Mucosa of rectum (tissue), 2 donors: ENCODE measurements around the gene PPM1M.
"Not testable (repeated sequence)": the region's sequence is repeated elsewhere in the genome, so short reads cannot be mapped to it uniquely, and the experiment has no call there.

ENCODE experiments used
- H3K27ac ChIP-seq, 2 donors: one replicate each; pipeline ENCODE4 v1.7.0; 2013; ENCODE audit warnings: inconsistent platforms in 2 of 2, low read depth in 2 of 2, low read length in 2 of 2
- H3K27me3 ChIP-seq, 2 donors: one replicate each; pipeline ENCODE4 v1.7.0; 2013; ENCODE audit warnings: low read length in 2 of 2; ENCODE audit not compliant: control insufficient read depth in 2 of 2, insufficient read depth in 2 of 2
- H3K36me3 ChIP-seq, 2 donors: one replicate each; pipeline ENCODE4 v1.7.0; 2013; ENCODE audit warnings: low read length in 2 of 2; ENCODE audit not compliant: control insufficient read depth in 2 of 2, insufficient read depth in 2 of 2
- H3K4me1 ChIP-seq, 2 donors: one replicate each; pipeline ENCODE4 v1.7.0; 2013; ENCODE audit warnings: low read length in 2 of 2, mild to moderate bottlenecking in 1 of 2; ENCODE audit not compliant: control insufficient read depth in 2 of 2, insufficient read depth in 2 of 2
- H3K4me3 ChIP-seq, 2 donors: one replicate each; pipeline ENCODE4 v1.7.0; 2013; ENCODE audit warnings: low read length in 2 of 2
- H3K9ac ChIP-seq, 2 donors: one replicate each; pipeline ENCODE4 v1.7.0; 2013; ENCODE audit warnings: low read length in 2 of 2, low read depth in 1 of 2, mild to moderate bottlenecking in 1 of 2
- H3K9me3 ChIP-seq, 2 donors: one replicate each; pipeline ENCODE4 v1.7.0; 2013; ENCODE audit warnings: low read length in 2 of 2; ENCODE audit not compliant: control insufficient read depth in 2 of 2
- donor health status: healthy.
- donor health status: Normal muscosa, but diverticular disease.

The PPM1M gene

DNA sequence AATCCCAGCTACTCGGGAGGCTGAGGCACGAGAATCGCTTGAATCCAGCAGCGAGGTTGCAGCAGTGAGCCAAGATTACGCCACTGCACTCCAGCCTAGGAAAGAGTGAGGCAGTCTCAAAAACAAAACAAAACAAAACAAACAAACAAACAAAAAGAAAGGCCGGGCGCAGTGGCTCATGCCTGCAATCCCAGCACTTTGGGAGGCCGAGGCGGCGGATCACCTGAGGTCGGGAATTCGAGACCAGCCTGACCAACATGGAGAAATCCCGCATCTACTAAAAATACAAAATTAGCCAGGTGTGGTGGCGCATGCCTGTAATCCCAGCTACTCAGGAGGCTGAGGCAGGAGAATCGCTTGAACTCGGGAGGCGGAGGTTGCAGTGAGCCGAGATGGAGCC is 29.2 kb downstream of the PPM1M start:
- H3K9ac ChIP-seq, H3K9me3 ChIP-seq, H3K4me3 ChIP-seq, H3K27me3 ChIP-seq, H3K27ac ChIP-seq: not testable (repeated sequence)
- Histone ChIP-seq H3K4me1 (peaks cover 20 to 22% of the 10 kb centered on the region in 2 donors), H3K36me3 (peaks cover 3 to 15% of the 10 kb centered on the region in 2 donors)

DNA sequence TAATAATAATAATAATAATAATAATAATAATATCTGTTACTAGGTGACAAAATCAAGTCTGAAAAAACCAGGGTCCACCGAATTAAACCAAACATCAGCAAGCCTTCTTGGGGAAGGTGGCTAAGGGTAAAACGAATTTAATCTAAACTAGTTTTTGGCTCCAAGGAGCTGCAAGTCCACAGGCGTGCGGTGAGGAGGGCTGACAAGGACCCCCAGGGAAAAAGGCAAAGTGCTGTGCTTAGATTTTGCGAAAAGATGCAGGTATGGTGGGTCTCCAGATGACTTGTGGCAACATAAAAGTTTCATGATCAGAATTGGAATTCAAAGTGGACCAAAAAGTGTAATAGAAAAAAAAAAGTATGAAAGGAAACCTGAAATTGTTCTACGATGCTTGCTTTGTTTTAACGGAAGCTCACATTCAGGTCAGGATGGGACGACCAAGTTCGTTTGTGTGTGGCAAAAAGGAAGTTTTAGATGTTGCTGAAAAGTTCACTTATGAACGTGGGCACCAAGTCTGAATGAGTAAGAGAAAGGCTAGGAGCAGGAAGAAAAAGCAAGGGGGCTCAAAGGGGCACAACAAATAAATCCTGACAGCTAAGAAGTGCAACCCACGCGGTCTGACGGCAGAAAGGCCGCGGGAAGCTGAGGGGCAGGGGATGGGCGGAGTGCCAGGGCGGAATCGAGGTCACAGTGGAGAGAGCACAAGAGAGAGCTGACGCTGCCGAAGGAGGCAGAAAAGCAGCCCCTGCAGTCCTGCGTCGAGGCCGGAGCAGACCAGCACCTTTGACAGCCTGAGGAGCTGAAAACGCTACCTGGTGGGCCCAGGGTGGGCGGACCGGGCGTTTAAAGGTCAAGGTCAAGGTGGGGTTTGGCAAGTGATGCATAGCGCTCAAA is 31.8 kb downstream of the PPM1M start:
- peaks cover 3 to 14% of the 10 kb centered on the region in 2 donors for H3K36me3 ChIP-seq
- H3K4me1 ChIP-seq: peaks cover 14 to 27% of the 10 kb centered on the region in 2 donors
- peak overlapping the region; percentile 98 to 99 for H3K9ac ChIP-seq
- no peaks in the 10 kb centered on the region for H3K27me3 ChIP-seq
- H3K9me3 ChIP-seq: no peaks in the 10 kb centered on the region
- H3K4me3 ChIP-seq: peak overlapping the region; percentile 96 to 97
- peak overlapping the region; percentile 99 for H3K27ac ChIP-seq

DNA sequence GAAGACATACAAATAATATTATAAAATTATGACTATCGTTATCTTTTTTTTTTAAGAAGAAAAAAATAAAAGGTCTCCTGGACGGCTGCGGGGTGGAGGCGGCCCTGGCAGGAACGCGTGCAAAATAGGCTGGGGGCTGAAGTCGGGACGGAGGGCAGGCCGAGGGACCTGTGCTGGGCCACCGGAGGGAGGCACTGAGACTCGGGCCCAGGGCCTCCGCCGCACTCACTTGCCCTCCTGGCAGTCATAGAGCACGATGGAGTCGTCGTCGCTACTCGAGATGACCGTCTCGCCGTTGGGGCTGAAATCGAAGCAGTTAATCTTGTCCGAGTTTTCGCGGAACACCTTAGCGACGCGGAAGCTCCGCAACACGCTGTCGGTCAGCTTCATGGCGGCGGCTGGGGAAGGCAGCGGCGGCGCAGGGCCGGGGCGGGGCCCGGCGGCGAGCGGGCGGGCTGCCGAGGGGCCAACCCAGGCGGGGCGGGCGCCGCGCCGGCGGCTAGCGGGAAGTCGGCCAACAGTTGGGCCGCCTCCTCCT is 32.5 kb downstream of the PPM1M start:
- peaks cover 14 to 24% of the 10 kb centered on the region in 2 donors for H3K4me1 ChIP-seq
- no peaks in the 10 kb centered on the region for H3K9me3 ChIP-seq
- peak overlapping the region; percentile 98 to 99 for H3K9ac ChIP-seq
- peak overlapping the region; percentile 96 to 97 for H3K4me3 ChIP-seq
- peak overlapping the region; percentile 99 for H3K27ac ChIP-seq
- H3K36me3 ChIP-seq: peaks cover 0 to 10% of the 10 kb centered on the region in 2 donors
- H3K27me3 ChIP-seq: no peaks in the 10 kb centered on the region

DNA sequence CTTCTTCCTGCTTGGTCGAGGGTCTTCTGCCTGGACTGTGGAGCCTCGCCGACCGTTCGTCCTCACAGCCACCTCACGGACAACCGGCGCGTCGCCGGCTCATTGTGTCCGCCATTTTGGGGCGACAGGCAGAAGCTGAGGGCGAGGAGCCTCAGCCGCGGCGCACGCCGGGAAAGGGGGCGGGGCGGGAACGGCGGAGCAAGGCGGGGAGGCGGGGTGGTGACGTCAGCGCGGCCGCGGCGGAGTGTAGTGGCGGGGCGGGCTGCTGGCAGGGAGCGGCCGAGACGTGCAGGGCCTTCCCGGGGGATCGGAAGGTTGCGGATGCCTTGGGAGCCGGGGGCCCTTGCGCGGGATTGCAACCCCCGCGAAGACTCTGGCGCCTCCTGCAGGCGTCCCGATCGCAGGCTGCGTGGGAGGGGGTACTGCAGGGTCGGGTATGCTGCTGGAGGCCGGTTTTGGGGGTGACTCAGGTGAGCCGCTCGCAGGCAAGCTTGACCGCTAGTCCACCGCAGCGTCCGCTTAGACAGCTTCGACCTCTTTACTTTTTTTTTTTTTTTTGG is 33.0 kb downstream of the PPM1M start, which contains the start of gene WDR82:
WDR82 (minus strand) TSS at position 140 of the 560 bp plus-strand sequence. CDS start 288 bp downstream, outside the sequence.
- peaks cover 0 to 8% of the 10 kb centered on the region in 2 donors for H3K36me3 ChIP-seq
- no peaks in the 10 kb centered on the region for H3K9me3 ChIP-seq
- peak within 1 kb of the TSS; percentile 99 for H3K27ac ChIP-seq
- peak within 1 kb of the TSS; percentile 96 to 97 for H3K4me3 ChIP-seq
- no peaks in the 10 kb centered on the region for H3K27me3 ChIP-seq
- peaks cover 14 to 24% of the 10 kb centered on the region in 2 donors for H3K4me1 ChIP-seq
- H3K9ac ChIP-seq: peak within 1 kb of the TSS; percentile 98 to 99

DNA sequence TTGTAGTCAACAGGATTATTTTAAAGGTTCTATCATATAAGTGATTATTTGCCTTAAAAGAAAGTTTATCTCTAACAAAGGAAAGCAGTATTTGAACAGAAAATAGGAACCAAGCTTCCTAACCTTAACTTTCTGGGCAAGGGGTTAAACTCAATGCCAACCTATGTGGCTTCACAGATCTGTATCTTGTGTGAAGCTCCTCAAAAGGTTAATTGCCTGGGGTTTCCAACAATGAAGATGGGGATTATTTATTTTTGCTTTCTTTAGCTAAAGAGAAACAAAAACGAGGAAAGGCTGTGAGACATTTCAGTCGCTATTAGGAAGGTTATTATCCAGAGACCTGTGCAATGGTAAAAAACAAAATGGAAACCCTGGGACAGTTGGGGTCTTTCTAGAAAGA is 34.0 kb downstream of the PPM1M start:
- Histone ChIP-seq H3K27ac (peak overlapping the region; percentile 19 to 99), H3K36me3 (peaks cover 0 to 1% of the 10 kb centered on the region in 2 donors), H3K27me3 (no peaks in the 10 kb centered on the region), H3K4me3 (peak overlapping the region in 1 of 2 donors; percentile 97), H3K9ac (peak overlapping the region; percentile 35 to 99), H3K9me3 (no peaks in the 10 kb centered on the region), H3K4me1 (peaks cover 17 to 27% of the 10 kb centered on the region in 2 donors)

DNA sequence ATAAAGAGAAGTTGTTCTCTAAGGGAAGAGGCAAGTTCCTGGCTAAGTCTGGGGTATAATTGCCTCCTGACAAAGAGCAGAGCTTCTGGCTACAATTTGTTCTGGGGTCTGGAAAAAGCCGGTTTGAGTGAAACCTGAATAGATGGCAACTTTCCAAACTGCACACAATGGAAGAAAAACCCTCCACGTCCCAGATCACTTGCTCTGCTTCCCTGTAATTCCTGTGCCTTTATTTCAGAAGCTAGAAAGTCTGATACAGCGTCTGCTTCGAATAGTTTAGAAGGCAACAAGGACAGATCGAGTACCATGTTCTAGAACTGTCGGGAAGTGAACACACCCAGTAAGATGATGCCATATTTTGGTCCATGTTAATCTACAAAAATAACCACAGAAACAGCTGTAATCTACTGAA is 34.5 kb downstream of the PPM1M start:
- H3K27me3 ChIP-seq: no peaks in the 10 kb centered on the region
- H3K4me1 ChIP-seq: peaks cover 21 to 28% of the 10 kb centered on the region in 2 donors
- H3K9ac ChIP-seq: peak overlapping the region in 1 of 2 donors; percentile 35
- H3K4me3 ChIP-seq: no peak overlapping the region
- H3K36me3 ChIP-seq: no peaks in the 10 kb centered on the region
- H3K9me3 ChIP-seq: no peaks in the 10 kb centered on the region
- H3K27ac ChIP-seq: peak overlapping the region; percentile 19 to 99

DNA sequence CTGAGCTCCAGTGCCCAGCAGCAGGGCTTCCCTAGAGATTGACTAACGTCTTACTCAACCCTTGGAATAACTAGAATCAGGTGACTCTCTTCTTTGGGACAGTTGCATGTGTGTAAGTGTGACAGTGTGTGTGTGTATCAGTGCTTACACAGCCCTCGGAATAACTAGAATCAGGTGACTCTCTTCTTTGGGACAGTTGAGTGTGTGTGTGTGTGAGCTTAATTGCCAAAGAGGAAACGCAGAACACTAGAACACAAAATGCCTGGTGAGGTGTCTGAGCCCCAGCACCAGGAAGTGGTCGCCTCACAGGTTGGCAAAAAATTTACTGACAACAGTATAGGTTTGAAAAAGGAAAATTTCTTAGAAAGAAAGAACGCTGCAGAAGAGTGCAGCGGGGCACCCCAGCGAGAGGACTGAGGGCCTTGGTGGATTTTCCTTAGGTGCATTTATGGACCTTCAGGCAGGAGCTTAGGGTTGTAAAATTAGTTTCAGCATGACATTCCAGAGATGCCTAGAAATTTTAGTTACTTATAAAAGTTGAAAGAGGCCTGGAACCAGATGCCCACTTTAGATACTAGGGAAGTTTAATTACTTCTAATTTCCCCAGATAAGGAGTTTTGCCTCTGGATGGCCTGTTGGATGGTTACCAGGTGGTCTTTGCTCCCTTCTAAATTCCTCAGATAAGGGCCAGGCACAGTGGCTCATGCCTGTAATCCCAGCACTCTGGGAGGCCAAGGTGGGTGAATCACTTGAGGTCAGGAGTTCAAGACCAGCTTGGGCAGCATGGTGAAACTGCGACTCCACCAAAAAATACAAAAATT is 36.6 kb downstream of the PPM1M start:
- peak overlapping the region; percentile 19 to 67 for H3K27ac ChIP-seq

DNA sequence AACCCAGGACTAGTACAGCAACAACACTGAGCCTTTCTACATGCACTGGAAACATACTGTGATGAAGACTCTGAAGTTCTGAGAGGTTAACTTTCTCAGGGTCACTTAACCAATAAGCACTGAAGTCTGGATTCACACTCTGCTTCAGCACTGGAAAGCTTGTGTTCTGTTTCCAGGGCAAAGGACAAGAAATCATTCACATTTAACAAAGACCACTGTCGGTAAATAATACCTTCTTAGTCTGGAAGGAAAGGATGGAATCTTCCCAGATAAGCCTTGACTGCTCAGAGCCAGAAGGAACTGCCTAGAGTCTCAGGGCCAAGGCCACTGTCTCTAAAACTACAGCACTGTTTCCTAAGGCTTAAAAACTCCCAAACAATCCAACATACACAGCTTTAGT is 37.7 kb downstream of the PPM1M start:
- Histone ChIP-seq H3K27ac (no peak overlapping the region), H3K36me3 (no peaks in the 10 kb centered on the region), H3K4me1 (peaks cover 23 to 25% of the 10 kb centered on the region in 2 donors), H3K27me3 (no peaks in the 10 kb centered on the region), H3K9me3 (no peaks in the 10 kb centered on the region), H3K4me3 (no peak overlapping the region), H3K9ac (peak overlapping the region in 1 of 2 donors; percentile 9)

More for the DNA sequence above, 36.6 kb downstream of the PPM1M start:
- H3K4me1 ChIP-seq: peaks cover 22 to 23% of the 10 kb centered on the region in 2 donors
- H3K9ac ChIP-seq: no peak overlapping the region
- no peaks in the 10 kb centered on the region for H3K27me3 ChIP-seq
- no peak overlapping the region for H3K4me3 ChIP-seq
- H3K36me3 ChIP-seq: no peaks in the 10 kb centered on the region
- H3K9me3 ChIP-seq: no peaks in the 10 kb centered on the region

DNA sequence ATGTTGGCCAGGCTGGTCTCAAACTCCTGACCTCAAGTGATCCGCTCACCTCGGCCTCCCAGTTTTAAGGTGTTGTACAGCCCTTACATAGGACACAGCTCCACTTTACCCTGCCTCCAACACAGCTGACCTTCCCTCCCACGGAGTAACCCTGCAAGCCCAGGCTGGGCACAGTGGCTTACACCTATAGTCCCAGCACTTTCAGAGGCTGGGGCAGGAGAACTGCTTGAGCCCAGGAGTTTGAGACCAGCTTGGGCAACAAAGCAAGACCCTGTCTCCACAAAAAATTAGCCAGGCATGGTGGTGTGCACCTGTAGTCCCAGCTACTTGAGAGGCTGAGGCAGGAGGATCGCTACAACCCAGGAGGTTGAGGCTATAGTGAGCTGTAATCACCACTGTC is 38.5 kb downstream of the PPM1M start:
- Histone ChIP-seq H3K4me1 (peaks cover 29 to 31% of the 10 kb centered on the region in 2 donors), H3K9ac (peak overlapping the region in 1 of 2 donors; percentile 32), H3K27ac (peak overlapping the region in 1 of 2 donors; percentile 38)
- not testable (repeated sequence) for H3K9me3 ChIP-seq, H3K36me3 ChIP-seq, H3K4me3 ChIP-seq, H3K27me3 ChIP-seq
